Upper lobe of right lung (tissue), 1 donor: ENCODE results near the gene KISS1. TPM values are rescaled to one million over a fixed set of nuclear protein-coding genes. Genes with fewer than 3 reads are reported as not detected.

Experiments used
- ATAC-seq: fragments of 200-7000 bp; cut with Tn5 transposase; one replicate; pipeline ENCODE4 v1.9.1; 2020; ENCODE audit warnings: mild to moderate bottlenecking, moderate library complexity
- DNase-seq: peaks from one replicate; pipeline ENCODE4 v3.0.0-alpha.2; 2020
- H3K27ac ChIP-seq: fragments of 200-600 bp; one replicate; pipeline ENCODE4 v1.8.0; 2022
- H3K27me3 ChIP-seq: fragments of 200-600 bp; one replicate; pipeline ENCODE4 v1.8.0; 2022; ENCODE audit warnings: mild to moderate bottlenecking
- H3K36me3 ChIP-seq: fragments of 200-600 bp; one replicate; pipeline ENCODE4 v1.8.0; 2022
- H3K4me1 ChIP-seq: fragments of 200-600 bp; one replicate; pipeline ENCODE4 v1.8.0; 2022
- H3K4me3 ChIP-seq: fragments of 200-600 bp; one replicate; pipeline ENCODE4 v1.8.0; 2022; ENCODE audit warnings: mild to moderate bottlenecking
- H3K9me3 ChIP-seq: fragments of 200-600 bp; one replicate; pipeline ENCODE4 v1.8.0; 2022
- CTCF ChIP-seq: fragments of 200-600 bp; IDR thresholded peaks from one replicate; pipeline ENCODE4 v1.8.0; 2022; ENCODE audit warnings: antibody characterized with exemption
- intact Hi-C: fragments of 100-400 bp; cut with DNase I; formaldehyde crosslinking; loops from one replicate; pipeline ENCODE4 v1.11.0; 2022
- total RNA-seq: library from RNA; stranded (reverse); fragmentation: NEBNext Ultra II Directional; extraction: Animal tissue kit (Norgen Biotek cat#: 25700); gene quantifications from one replicate; pipeline ENCODE4 v1.2.1, GENCODE V29; 2021
- donor health status: DM: no; HTN: yes; CAD: no; lungs with severe emphysema.

The KISS1 gene
- total RNA-seq, 1 donor from 2014 or later, result 2.9 TPM

GRCh38 chr1:204143276-204144041 is 52.8 kb downstream of the KISS1 start:
- H3K27me3 ChIP-seq, result no peaks in the 10 kb centered on the region
- no peaks in the 10 kb centered on the region for H3K9me3 ChIP-seq
- H3K36me3 ChIP-seq, result no peaks in the 10 kb centered on the region
- no peak overlapping the region for H3K4me3 ChIP-seq
- no peak overlapping the region for H3K27ac ChIP-seq
- DNase-seq (no peak), ATAC-seq (no peak)
- no peaks in the 10 kb centered on the region for H3K4me1 ChIP-seq
- intact Hi-C loops, result no loop called here
- no peak for TF ChIP-seq CTCF

- no peaks in the 10 kb centered on the region for H3K27me3 ChIP-seq
- H3K4me1 ChIP-seq, result no peaks in the 10 kb centered on the region
- DNase-seq (no peak), ATAC-seq (no peak)
- no peak for TF ChIP-seq CTCF
- H3K27ac ChIP-seq, result no peak overlapping the region
- no peaks in the 10 kb centered on the region for H3K36me3 ChIP-seq
- intact Hi-C loops, result no loop called here
- H3K9me3 ChIP-seq, result no peaks in the 10 kb centered on the region
- no peak overlapping the region for H3K4me3 ChIP-seq
Observed at GRCh38 chr1:204142032-204142974, 54.0 kb downstream of the KISS1 start.

GRCh38 chr1:204141131-204141530 is 55.2 kb downstream of the KISS1 start:
- intact Hi-C loops, result no loop called here

More at GRCh38 chr1:204141131-204141530, 55.2 kb downstream of the KISS1 start:
- no peaks in the 10 kb centered on the region for H3K9me3 ChIP-seq
- H3K27ac ChIP-seq, result no peak overlapping the region
- no peaks in the 10 kb centered on the region for H3K27me3 ChIP-seq
- no peak for TF ChIP-seq CTCF
- no peaks in the 10 kb centered on the region for H3K4me1 ChIP-seq
- no peak for DNase-seq
- H3K36me3 ChIP-seq, result no peaks in the 10 kb centered on the region
- ATAC-seq, result no peak
- no peak overlapping the region for H3K4me3 ChIP-seq

Other genes with a start within 250 kb of the KISS1 start
- 76.3 TPM for gene SOX13, start 123.4 kb downstream of the KISS1 start, total RNA-seq
- gene ETNK2, start 44.4 kb downstream of the KISS1 start, total RNA-seq, result 3.6 TPM
- gene REN, start 30.2 kb downstream of the KISS1 start, total RNA-seq, result 0.81 TPM
- 22.4 TPM for gene GOLT1A, start 17.5 kb upstream of the KISS1 start, total RNA-seq
- gene PLEKHA6, start 163.4 kb upstream of the KISS1 start, total RNA-seq, result 7.1 TPM
- 47.7 TPM for gene PPP1R15B, start 215.3 kb upstream of the KISS1 start, total RNA-seq